Stimulated activated CD8-positive, alpha-beta memory T cell treated with anti-CD3 and anti-CD28 coated beads, Interleukin-15, amount 100 ng/mL, for 4 hours (primary cell): Measurements from ENCODE around the gene ZBTB7B.
"Not testable (repeated sequence)": the region's sequence is repeated elsewhere in the genome, so short reads cannot be mapped to it uniquely, and the experiment has no call there.

ENCODE experiments used
- DNase-seq, 2 donors: peaks; one replicate each; pipeline ENCODE4 v3.0.0-alpha.2; 2020; ENCODE audit warnings: low read depth in 2 of 2

ZBTB7B gene

DNA sequence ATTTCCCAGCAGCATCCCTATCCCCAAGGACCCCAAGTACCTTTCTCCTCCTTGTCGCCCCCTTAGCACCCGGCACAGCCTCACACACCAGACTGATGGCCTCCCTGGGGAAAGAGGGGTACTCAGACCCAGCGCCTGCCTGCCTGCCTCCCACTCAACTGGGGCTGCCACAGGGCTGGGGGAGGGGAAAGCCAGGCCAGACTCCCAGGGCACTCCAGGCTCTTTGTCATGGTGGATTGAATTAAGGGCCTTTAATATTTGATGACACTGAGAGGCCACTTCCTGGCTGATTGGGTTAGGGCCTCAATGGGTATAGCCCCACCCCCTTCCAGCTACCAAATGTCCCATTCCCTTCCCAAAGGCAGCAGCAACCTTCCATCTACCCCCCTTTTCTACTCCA is 33.9 kb upstream of the ZBTB7B start:
- DNase-seq: no peak

DNA sequence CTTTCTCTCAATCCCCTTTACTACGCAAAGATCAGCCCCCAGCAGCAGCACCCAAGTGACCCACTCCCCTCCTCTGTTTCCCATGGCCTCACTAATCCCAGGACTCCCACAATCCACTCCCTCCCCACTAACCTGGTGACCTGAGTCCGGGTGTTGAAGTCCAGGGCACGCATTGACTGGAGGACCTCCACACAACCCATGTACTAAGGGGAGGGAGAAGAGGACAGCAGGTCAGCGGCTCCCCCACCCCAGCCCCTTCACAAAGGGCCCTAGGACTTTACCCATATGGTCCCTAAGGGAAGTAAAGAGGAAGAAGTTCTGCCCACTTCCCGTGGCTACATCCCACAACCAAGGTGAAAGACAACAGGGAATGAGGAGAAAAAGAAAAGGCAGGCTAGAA is 33.4 kb upstream of the ZBTB7B start:
- DNase-seq: no peak

DNA sequence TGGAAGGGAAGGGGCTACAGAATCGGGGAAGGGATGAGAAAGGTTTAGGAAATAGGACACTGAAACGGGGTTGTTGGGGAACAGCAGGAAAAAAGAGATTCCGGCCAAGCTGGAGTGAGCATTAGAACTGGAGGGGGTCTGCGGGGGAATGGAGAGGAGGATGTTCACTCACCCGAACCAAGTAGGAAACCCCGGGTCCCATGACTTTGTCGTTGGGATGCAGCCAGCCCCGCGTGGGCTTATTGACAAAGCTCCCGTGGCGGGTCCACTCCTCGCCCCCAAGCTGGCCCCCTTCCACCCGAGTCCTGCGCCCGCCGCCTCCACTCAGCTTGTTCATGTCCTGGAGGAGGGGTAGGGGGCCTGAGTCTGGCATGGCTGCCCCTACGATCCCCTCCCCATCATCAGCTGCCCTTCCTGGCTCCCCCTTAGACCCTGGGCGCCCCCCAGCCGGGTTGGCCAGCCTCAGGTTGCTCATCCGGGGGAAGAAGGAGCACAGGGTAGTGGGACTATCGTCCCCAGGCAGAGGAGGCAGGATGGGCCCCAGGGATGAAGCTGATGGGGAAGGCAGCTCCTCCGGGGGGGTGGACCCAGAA is 32.6 kb upstream of the ZBTB7B start:
- no peak for DNase-seq

DNA sequence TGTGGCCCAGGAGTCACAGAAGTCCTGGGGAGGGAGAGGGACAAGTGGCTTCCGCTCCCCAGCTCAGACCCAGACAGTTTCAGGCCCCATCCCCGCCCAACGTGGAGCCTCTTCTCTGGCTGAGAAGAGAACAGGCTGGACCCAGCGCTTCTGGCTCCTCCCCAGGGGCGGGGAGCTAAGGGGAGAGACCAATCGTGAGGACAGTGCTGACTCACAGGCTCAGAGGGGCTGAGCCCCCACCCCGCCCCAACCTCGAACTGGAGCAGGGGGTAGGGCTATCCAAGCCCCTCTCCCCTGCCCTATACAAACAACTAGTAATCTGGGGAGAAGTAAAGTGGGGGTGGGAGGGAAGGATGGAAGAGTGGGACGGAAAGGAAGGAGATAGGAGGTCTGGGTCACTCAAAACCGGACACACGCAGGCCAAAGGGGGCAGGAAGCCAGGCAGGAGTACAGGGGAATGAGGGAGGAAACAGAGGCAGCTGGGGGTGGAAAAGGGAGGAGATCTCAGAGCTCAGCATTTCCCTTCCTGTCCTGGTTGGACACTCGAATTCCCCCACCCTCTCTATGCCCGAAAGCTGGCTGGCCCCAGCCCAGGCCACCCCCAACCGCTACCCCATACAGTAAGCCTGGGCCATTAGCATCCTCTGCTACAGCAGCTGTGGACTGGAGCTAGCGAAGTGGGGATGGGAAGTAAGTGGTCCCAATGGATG is 31.8 kb upstream of the ZBTB7B start, which contains the start of gene SHC1:
TSS of gene SHC1 (minus strand) at position 117 of the 710 bp plus-strand sequence. CDS start 221 bp downstream, outside the sequence.
- DNase-seq: no peak

DNA sequence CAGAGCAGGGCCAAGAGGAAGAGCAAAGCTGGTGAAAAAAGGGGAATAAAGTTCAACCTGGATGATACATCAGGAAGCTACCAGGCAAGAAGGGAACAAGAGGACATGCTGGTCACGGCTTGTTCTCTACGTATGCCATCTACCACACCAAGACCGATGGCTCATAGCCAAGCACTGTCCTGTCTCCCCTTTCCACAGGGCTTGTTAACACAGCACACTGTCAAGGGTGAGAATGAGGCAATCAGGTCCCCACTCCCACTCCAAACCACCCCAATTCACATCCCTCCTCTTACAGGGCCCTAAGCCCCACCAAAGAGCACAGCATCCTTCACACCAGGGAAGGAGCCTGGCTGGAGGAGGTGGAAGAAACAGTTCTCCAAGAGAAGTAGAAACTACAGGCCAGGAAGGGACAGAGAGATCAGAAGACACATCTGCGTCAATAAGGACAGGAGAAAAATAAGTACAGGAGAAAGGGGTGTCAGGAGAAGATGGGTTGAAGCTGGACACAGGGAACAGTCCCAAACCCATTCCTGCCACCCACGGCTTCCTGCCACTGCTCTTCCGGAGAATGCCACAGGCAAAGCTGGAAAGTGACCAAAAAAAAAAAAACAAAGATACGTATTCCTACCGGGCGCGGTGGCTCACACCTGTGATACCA is 31.1 kb upstream of the ZBTB7B start:
- DNase-seq: no peak

DNA sequence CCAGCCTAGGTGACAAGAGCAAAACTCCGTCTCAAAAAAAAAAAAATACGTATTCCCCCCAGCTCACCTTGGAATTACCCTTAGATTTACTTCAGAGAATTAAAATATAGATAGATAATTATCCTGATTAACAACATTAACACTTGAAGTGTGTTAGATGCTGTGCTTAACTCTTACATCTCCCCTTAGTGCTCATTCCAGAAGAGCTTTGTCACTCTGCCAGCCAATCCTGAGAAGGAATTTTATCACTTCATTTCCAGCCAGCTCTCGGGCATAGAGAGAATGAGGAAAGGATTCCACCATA is 30.4 kb upstream of the ZBTB7B start:
- DNase-seq: no peak

DNA sequence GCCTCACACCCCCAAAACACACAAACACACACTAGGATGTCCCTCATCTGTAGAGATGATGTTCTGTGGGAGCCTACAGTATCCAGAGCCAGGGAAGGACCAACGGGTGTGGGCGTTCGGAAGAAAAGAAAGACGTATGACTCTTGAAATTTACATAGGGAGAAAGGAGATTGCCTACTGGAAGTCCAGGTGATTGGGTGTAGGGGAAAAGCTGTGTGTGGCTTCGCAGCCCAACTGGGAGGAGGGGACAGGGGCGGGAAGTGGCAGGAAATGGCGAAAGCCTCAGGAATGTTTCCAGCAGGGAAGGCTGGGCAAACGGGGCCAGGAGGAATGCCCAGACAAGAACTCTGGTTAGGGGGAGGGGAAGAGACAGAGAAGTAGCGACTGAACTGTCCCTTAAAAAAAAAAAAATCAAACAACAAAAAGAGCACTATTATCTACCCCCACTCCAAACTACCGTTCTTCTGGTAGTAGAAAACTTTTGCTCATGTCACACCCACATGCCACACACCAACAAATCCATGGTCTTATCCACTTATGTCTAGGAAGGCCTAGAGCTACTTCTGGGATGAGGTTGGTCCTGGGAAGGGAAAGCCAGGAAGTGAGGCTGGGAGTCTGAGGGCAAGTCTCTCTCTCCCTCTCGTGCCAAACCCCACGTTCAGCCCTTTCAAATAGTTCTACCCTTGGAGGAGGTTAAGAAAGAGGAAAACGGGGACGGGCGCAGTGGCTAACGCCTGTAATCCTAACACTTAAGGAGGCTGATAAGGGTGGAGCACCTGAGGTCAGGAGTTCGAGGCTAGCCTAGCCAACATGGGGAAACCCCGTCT is 29.9 kb upstream of the ZBTB7B start:
- DNase-seq: no peak

DNA sequence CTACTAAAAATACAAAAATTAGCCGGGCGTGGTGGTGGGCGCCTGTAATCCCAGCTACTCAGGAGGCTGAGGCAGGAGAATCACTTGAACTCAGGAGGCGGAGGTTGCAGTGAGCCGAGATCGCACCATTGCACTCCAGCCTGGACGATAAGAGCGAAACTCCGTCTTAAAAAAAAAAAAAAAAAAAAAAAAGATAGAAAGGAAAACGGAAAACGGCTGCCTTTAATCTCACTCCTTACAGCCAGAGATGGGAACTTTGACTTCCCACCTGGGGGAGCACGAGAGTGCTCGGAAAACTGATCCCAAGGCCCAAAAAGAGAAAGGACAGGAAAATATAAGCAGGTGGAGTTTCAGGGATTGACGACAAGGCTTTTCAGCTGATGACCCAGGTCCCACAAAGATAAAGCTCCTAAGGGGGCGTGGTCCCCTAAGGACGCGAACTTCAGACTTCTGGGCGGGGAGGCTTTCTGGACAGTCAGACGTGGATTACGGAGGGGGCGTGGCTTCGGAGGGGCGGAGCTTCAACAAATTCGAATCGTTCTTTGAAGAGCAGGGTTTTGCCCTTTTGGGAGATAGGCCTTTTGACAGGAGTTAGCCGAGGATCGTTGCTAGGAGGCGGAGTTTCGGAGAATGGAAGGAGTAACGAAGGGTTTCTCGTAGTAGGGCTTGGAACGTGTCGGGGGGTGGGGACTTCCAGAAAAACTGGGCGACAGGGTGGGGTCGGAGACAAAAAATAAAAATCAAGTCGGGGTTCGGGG is 29.1 kb upstream of the ZBTB7B start:
- peak; percentile 72 to 79 for DNase-seq

DNA sequence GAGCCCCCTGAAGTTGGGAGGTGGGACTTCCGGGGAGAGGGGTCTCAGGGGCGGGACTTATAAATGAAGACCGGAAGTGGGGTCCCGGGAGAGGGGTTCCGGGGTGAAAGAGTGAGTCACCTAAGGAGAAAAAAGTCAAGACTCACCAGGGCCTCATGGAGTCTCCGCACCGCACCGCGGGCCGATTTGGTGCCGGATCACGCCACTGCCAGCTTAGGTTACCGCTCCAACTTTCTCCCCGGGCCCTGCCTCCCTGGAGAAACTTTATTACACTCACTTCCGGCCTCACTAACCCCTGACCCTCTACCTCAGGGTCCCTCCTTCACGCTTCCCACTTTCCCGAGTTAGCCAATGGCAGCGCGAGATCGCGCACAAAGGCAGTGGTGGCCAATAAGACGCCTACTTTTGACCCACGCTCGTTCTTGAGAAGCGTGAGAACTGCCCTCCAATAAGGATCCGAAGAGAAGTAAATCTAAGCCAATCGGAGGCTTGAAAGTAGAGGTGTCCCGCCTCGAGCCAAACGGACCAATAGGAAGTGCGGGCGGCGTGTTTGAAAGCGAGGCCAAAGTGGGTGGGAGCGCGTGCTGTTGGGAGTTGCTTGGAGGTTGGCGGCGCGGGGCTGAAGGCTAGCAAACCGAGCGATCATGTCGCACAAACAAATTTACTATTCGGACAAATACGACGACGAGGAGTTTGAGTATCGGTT is 28.3 kb upstream of the ZBTB7B start, which contains the start of gene CKS1B:
TSS of gene CKS1B (plus strand) at position 580 of the 706 bp plus-strand sequence. CDS start at position 645, 65 bp downstream.
- DNase-seq: peak; percentile 90 to 94

DNA sequence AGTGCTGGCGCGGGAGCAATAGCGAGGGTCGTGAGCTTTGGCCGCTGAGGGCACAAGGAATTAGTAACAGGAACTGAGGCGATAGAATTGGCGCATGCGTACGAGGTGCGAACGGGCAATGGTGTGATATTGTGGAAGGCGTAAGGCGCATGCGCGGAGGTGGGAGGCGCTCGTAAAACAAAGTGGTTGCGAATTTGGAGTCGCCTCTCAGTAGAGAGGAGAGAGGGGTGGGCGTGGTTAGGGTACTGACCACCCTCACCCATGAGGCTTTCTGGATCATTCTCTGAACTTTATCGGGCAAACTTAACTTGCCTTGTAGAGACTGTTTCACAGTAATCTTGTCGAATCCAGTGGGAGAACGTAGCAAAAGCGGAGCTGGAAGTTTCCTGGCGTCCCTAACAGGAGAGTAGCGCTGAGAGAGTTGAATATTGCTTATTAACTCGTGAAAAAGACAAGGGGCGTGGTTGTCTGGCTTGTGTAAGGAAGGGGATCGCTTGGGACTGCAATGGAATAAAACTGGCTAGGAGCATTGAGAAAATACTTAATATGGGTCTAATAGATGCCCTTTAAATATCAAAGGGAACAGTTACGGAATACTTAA is 27.7 kb upstream of the ZBTB7B start:
- peak; percentile 87 to 88 for DNase-seq

DNA sequence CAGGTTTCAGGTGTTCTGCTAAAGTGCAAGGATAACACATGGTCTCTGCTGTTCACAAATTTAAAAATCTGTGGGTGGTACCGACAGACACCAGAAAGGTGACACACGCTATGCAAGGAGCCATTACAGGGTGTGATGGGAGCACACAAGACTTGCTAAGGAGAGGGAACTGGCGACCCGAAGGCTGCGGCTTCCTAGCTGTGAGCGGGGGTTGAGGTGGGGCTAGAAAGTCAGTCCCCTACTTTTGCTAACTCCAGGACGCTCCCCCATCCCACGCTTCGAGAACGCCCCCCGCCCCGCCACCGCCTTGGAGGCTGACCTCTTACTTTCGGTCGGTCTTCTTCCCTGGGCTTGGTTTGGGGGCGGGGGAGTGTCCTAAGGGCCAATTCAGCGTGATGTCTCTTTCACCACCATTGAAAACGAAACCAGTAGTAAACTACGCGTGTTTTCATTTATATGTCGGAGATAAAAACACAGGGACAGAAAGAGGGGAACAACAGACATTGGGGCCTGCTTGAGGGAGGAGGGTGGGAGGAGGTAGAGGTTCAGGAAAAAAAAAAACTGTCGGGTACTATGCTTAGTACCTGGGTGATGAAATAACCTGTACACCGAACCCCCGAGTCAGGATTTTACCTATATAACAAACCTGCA is 27.1 kb upstream of the ZBTB7B start:
- DNase-seq: peak; percentile 32 to 39

DNA sequence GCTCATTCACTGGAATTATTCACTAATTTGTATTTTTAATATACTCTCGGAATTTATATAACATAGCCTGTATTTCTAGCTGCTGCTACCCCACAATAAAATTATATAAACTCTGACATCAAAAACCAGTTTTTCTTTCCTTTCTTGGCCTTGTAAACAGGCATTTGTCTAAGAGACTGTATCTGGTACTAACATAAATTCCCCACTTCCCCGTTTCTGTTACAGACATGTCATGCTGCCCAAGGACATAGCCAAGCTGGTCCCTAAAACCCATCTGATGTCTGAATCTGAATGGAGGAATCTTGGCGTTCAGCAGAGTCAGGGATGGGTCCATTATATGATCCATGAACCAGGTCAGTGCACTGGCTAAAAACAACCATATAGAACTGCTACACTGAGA is 24.8 kb upstream of the ZBTB7B start:
- not testable (repeated sequence) for DNase-seq

DNA sequence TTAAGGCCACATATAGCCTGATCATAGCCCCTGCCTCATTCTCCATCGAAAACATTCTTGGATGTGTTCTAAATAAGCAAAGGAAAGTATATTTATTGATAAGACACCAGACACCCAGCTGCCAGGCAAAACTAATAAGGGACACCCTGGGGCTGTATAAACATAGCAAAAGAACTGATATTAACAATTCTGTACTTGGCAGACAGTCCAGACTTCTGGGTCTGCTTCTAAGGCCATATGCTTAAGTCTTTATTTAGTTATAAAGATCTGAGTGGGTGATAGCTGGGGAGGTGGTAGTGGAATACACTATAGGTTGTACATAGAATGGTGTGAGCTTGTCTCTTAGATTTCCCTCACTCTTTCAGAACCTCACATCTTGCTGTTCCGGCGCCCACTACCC is 24.2 kb upstream of the ZBTB7B start:
- no peak for DNase-seq

DNA sequence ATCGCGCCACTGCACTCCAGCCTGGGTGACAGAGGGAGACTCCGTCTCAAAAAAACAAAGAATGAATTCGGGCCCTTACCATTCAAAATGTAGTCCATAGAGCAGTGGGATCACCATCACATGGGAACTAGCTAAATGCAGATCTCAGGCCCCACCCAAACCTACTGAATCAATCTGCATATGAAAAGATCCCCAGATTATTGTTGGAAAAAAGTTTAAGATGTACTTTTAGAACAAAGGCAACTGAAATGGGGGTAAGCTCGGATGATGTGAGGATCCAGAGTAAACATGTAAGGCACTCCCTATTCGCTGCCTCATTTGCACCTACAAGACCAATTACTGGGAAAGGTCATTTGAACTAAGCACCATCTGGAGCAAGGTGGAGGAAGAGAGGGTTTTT is 20.3 kb upstream of the ZBTB7B start:
- no peak for DNase-seq

DNA sequence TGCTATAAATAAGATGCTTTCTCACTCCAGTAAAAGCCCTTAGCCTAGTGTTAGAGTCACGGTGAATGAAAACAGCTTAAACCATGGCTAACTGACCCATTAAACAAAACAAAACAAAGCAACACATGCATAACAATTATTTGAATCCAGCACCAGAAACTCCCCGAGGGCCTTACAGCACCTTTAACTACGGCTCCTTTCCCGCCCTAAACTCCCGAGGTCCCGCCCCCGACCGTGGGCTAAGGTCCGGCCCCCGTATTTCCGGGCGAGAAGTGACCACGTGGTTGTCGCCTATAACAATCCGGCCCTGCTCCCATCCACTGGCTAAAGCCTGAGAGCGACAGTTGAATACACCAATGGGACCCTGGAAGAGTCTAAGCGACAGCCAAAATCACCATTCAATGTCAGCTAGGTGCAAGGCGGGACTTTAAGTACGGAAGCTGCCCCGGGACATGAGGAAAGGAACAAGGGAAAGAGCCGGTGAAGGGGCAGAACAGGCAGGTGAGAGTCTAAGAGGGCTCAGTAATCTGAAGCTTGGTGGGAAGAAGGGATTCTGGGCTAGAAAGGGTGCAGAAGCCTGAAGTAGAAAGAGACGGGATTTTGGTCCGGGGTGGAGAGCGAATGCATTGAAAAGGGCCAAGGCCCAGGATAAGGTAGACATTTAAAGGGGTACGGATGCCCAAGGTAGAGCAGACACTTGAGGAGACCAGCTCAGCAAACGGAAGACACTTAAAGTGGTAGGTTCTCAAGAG is 19.5 kb upstream of the ZBTB7B start, which contains the start of gene FLAD1:
TSS of gene FLAD1 (plus strand) at position 448 of the 752 bp plus-strand sequence. CDS start 351 bp downstream, outside the sequence.
- peak; percentile 85 to 95 for DNase-seq

DNA sequence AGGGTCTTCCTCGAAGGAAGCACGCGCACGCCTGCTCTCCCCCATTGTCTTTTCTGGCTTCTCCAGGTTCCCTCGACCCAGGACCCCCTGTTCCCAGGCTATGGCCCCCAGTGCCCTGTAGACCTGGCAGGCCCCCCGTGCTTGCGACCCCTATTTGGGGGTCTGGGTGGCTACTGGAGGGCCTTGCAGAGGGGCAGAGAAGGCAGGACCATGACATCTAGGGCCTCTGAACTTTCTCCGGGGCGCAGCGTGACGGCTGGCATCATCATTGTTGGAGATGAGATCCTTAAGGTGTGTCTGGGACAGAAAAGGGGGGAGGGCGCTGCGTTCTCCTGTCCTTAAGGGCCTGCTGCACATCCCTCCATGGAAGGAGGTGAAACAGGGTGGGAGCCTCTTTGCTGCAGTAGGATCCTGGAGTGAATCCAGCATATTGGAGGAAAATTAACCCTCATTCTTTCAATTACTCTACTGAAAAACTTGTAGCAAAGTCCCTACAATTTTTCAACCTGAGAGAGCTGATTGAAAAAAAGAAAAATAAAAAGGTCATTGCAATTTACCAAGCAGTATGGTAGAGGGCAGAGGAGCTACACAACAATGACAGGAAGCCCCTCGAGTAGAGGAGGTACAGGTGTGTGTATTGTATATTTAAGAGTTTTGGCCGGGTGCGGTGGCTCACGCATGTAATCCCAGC is 18.7 kb upstream of the ZBTB7B start:
- no peak for DNase-seq

DNA sequence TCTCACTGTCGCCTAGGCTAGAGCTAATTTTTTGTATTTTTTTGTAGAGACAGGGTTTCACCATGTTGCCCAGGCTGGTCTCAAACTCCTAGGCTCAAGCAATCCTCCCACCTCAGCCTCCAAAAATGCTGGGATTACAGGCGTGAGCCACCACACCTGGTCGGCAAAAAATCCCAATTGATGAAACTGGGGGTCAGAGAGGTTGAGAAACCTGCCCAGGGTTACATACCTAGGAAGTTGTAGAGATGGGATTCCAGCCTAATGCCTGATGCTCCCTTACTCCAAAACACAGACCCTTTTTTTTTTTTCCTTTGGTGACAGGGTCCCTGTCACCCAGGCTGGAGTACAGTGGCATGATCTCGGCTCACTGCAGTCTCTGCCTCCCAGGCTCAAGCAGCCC is 15.9 kb upstream of the ZBTB7B start:
- not testable (repeated sequence) for DNase-seq

DNA sequence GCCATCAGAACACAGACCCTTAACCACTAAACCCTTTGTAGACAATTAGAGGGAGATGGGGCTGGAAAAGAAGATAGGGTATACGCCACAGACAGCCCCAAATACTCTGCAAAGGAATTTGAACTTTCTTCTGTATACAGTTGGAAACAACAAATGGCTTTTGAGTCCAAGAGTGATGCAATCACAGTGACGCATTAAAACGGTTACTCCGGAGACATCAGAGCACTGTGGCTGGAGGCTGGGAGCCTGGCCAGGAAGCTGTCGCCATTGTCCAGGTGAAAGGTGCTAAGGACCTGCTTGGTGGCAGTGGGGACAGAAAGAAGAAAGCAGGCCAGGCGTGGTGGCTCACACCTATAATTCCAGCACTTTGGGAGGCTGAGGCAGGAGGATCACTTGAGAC is 15.3 kb upstream of the ZBTB7B start:
- no peak for DNase-seq
